Spleen (tissue), 11 donors: ENCODE results near the gene CEP164. TPM values are rescaled to one million over a fixed set of nuclear protein-coding genes. Genes with fewer than 3 reads are reported as not detected.
A peak's percentile ranks its signal among the peaks of the same experiment; 100 is the strongest.

Experiments
- DNase-seq: peaks from one replicate; pipeline ENCODE4 v3.0.0-alpha.2; 2020
- H3K27ac ChIP-seq, 8 donors: fragments of 200-600 bp; sonication (generic) in 7 of 8; 1 replicate in 4 of 8; 2 replicates in 4 of 8; pipeline versions ENCODE4 v1.5.0 to v1.8.0; 2016 to 2021; ENCODE audit warnings: inconsistent platforms in 4 of 8, mild to moderate bottlenecking in 4 of 8, moderate library complexity in 1 of 8
- H3K27me3 ChIP-seq, 7 donors: fragments of 200-600 bp; sonication (generic) in 6 of 7; replicated peaks in 1 of 7; 1 replicate in 4 of 7; 2 replicates in 3 of 7; pipeline versions ENCODE4 v1.5.0 to v1.8.0; 2016 to 2021; ENCODE audit warnings: inconsistent platforms in 3 of 7, mild to moderate bottlenecking in 1 of 7
- H3K36me3 ChIP-seq, 6 donors: fragments of 200-600 bp; sonication (generic) in 5 of 6; 1 replicate in 4 of 6; 2 replicates in 2 of 6; pipeline versions ENCODE4 v1.5.0 to v1.8.0; 2016 to 2021; ENCODE audit warnings: inconsistent platforms in 2 of 6
- H3K4me1 ChIP-seq, 6 donors: fragments of 200-600 bp; sonication (generic) in 5 of 6; 1 replicate in 3 of 6; 2 replicates in 3 of 6; pipeline versions ENCODE4 v1.5.0 to v1.8.0; 2016 to 2021; ENCODE audit warnings: inconsistent platforms in 3 of 6
- H3K4me3 ChIP-seq, 8 donors: fragments of 200-600 bp; sonication (generic) in 7 of 8; 1 replicate in 4 of 8; 2 replicates in 4 of 8; pipeline versions ENCODE4 v1.5.0 to v1.8.0; 2016 to 2021; ENCODE audit warnings: inconsistent platforms in 4 of 8, mild to moderate bottlenecking in 4 of 8, moderate library complexity in 2 of 8
- H3K9me3 ChIP-seq, 8 donors: fragments of 200-600 bp; sonication (generic) in 7 of 8; 1 replicate in 4 of 8; 2 replicates in 4 of 8; pipeline versions ENCODE4 v1.5.0 to v1.8.0; 2016 to 2021; ENCODE audit warnings: inconsistent platforms in 4 of 8
- POLR2A ChIP-seq, 3 donors: fragments of 450-650 bp; IDR thresholded peaks; one replicate each; pipeline ENCODE4 v1.5.1; 2017; ENCODE audit warnings: antibody characterized with exemption in 3 of 3, mild to moderate bottlenecking in 1 of 3
- POLR2AphosphoS5 ChIP-seq, 3 donors: sonication (generic); formaldehyde crosslinking; IDR thresholded peaks; one replicate each; pipeline ENCODE4 v1.5.1; 2017; ENCODE audit warnings: antibody characterized with exemption in 3 of 3
- WGBS, 5 donors: extraction: QIAGEN DNeasy Blood & Tissue Kit in 3 of 5; methylation state at CpG; one replicate each; pipeline versions ENCODE4 v1.1.5 to v1.1.7; 2013 to 2018; 5-methylcytosine and 5-hydroxymethylcytosine counted together
- intact Hi-C: fragments of 100-400 bp; cut with DNase I; formaldehyde crosslinking; loops from one replicate; pipeline ENCODE4 v1.15.0; 2023; ENCODE audit warnings: low total_unique reads
- polyA plus RNA-seq, 3 donors: library from polyadenylated mRNA; stranded (reverse); fragments of 200-250 nt; gene quantifications; one replicate each; pipeline ENCODE4 v1.2.1, GENCODE V29; 2013
- total RNA-seq, 7 donors: library from RNA; depleted of rRNA in 3 of 7; stranded (reverse); fragments of >200 nt in 3 of 7; fragmentation: NEBNext Ultra II Directional in 4 of 7; extraction: Animal tissue kit (Norgen Biotek cat#: 25700) in 4 of 7; gene quantifications; one replicate each; pipeline versions ENCODE4 v1.1.0 to v1.2.1, GENCODE V29; 2016 to 2021
- TF ChIP-seq, protein P1 (sequence below), 11 experiments: fragments of 200-600 bp in 7 of 11; fragments of 450-650 bp in 4 of 11; sonication (generic) in 4 of 11; IDR thresholded peaks in 8 of 11; conservative IDR thresholded peaks in 3 of 11; 1 replicate in 7 of 11; 2 replicates in 4 of 11; pipeline versions ENCODE4 v1.4.0 to v1.8.0; 2016 to 2021; ENCODE audit warnings: antibody characterized with exemption in 11 of 11, inconsistent platforms in 4 of 11, mild to moderate bottlenecking in 1 of 11
- donor health status: healthy with polysubstance abuse.
- donor health status: DM: no; HTN: no; CAD: no; lungs with moderate emphysema.
- donor health status: DM: no; HTN: no; CAD: no.
- donor health status: Bipolar disorder and iron deficiency.
- donor health status: healthy.
- donor health status: DM: no; HTN: no; CAD: no.
- donor health status: DM: yes; HTN: yes; CAD: no.

The CEP164 gene
- total and polyA plus RNA-seq, 10 donors: 6.6 to 48.3 (median 27.5) TPM

GRCh38 chr11:117424781-117425180 is 97.1 kb downstream of the CEP164 start:
- intact Hi-C loops: loop anchor here (5.0 kb wide), 2 partner anchors 393 to 628 kb away; no protein-coding TSS in a partner anchor
- Histone ChIP-seq H3K27me3 (peaks cover 0 to 10% (median 0%) of the 10 kb centered on the region in 7 donors), H3K9me3 (no peaks in the 10 kb centered on the region), H3K4me1 (peaks cover 0 to 8% (median 3%) of the 10 kb centered on the region in 6 donors), H3K4me3 (no peak overlapping the region), H3K36me3 (no peaks in the 10 kb centered on the region), H3K27ac (no peak overlapping the region)
- TF ChIP-seq POLR2AphosphoS5 (IDR thresholded peaks at IDR 0.05): no peak
- TF ChIP-seq, protein P1, sequence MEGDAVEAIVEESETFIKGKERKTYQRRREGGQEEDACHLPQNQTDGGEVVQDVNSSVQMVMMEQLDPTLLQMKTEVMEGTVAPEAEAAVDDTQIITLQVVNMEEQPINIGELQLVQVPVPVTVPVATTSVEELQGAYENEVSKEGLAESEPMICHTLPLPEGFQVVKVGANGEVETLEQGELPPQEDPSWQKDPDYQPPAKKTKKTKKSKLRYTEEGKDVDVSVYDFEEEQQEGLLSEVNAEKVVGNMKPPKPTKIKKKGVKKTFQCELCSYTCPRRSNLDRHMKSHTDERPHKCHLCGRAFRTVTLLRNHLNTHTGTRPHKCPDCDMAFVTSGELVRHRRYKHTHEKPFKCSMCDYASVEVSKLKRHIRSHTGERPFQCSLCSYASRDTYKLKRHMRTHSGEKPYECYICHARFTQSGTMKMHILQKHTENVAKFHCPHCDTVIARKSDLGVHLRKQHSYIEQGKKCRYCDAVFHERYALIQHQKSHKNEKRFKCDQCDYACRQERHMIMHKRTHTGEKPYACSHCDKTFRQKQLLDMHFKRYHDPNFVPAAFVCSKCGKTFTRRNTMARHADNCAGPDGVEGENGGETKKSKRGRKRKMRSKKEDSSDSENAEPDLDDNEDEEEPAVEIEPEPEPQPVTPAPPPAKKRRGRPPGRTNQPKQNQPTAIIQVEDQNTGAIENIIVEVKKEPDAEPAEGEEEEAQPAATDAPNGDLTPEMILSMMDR (IDR thresholded peaks at IDR 0.05 in 8 of 11, conservative IDR thresholded peaks at IDR 0.05 in 3 of 11): no peak
- TF ChIP-seq POLR2A (IDR thresholded peaks at IDR 0.05): no peak
- peak; percentile 34 for DNase-seq
- 63 to 78% (median 68%) methylated on average over 4 of the region's 4 CpGs for WGBS, 5 donors

GRCh38 chr11:117425679-117426296 is 98.1 kb downstream of the CEP164 start:
- 56 to 62% (median 58%) methylated on average over 13 of the region's 13 CpGs for WGBS, 5 donors
- Histone ChIP-seq H3K27ac (no peak overlapping the region), H3K9me3 (no peaks in the 10 kb centered on the region), H3K27me3 (peaks cover 0 to 10% (median 0%) of the 10 kb centered on the region in 7 donors), H3K4me1 (peaks cover 0 to 8% (median 3%) of the 10 kb centered on the region in 6 donors), H3K4me3 (no peak overlapping the region), H3K36me3 (peaks cover 0 to 4% (median 0%) of the 10 kb centered on the region in 6 donors)
- TF ChIP-seq POLR2A (IDR thresholded peaks at IDR 0.05): no peak
- TF ChIP-seq POLR2AphosphoS5 (IDR thresholded peaks at IDR 0.05): no peak
- TF ChIP-seq, protein P1 (IDR thresholded peaks at IDR 0.05 in 8 of 11, conservative IDR thresholded peaks at IDR 0.05 in 3 of 11): no peak
- peak; percentile 16 for DNase-seq
- intact Hi-C loops: loop anchor here (5.0 kb wide), 2 partner anchors 392 to 627 kb away; no protein-coding TSS in a partner anchor

DNA sequence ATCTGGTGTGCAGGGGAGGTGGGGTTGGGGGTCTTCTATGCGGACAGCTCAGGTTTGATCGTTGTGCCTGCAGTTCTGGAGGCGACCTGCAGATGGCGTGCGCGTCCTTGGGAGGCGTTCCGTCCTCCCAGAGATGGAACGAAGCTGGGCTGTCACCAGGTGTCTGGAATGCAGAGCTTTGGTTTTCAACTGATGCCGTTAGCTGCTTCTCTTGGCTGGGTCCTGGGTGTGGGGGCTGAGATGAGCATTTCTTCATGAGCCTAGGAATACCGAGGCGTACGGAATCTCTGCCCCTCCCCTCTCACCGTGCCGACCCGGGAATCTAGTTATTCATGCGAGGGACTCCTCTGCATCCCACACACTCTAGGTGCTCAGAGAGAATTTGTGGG is 98.6 kb downstream of the CEP164 start:
- H3K4me1 ChIP-seq: peaks cover 0 to 8% (median 3%) of the 10 kb centered on the region in 6 donors
- peak overlapping the region in 1 of 8 donors; percentile 31 for H3K4me3 ChIP-seq
- 7 to 14% (median 11%) methylated on average over 13 to 17 of the region's 17 CpGs for WGBS, 5 donors
- H3K27ac ChIP-seq: no peak overlapping the region
- H3K36me3 ChIP-seq: peaks cover 0 to 9% (median 0%) of the 10 kb centered on the region in 6 donors
- no peaks in the 10 kb centered on the region for H3K9me3 ChIP-seq
- TF ChIP-seq POLR2A (IDR thresholded peaks at IDR 0.05): no peak
- TF ChIP-seq, protein P1 (IDR thresholded peaks at IDR 0.05 in 8 of 11, conservative IDR thresholded peaks at IDR 0.05 in 3 of 11): peak; percentile 64 to 90 (median 85)
- TF ChIP-seq POLR2AphosphoS5 (IDR thresholded peaks at IDR 0.05): peak in 1 of 3 donors; percentile 30
- intact Hi-C loops: loop anchor here (5.0 kb wide), 2 partner anchors 391 to 626 kb away; no protein-coding TSS in a partner anchor
- peaks cover 0 to 10% (median 0%) of the 10 kb centered on the region in 7 donors for H3K27me3 ChIP-seq
- DNase-seq: peak; percentile 86

GRCh38 chr11:117426941-117427340 is 99.3 kb downstream of the CEP164 start:
- no peak overlapping the region for H3K27ac ChIP-seq
- H3K4me1 ChIP-seq: peaks cover 0 to 8% (median 3%) of the 10 kb centered on the region in 6 donors
- intact Hi-C loops: loop anchor here (5.0 kb wide), 2 partner anchors 390 to 625 kb away; no protein-coding TSS in a partner anchor
- TF ChIP-seq POLR2A (IDR thresholded peaks at IDR 0.05) (no peak), POLR2AphosphoS5 (IDR thresholded peaks at IDR 0.05) (no peak)
- TF ChIP-seq, protein P1 (IDR thresholded peaks at IDR 0.05 in 8 of 11, conservative IDR thresholded peaks at IDR 0.05 in 3 of 11): no peak
- peaks cover 0 to 11% (median 0%) of the 10 kb centered on the region in 6 donors for H3K36me3 ChIP-seq
- WGBS, 5 donors: 83 to 91% (median 89%) methylated on average over 7 of the region's 7 CpGs
- H3K4me3 ChIP-seq: no peak overlapping the region
- DNase-seq: no peak
- no peaks in the 10 kb centered on the region for H3K9me3 ChIP-seq
- peaks cover 0 to 10% (median 0%) of the 10 kb centered on the region in 7 donors for H3K27me3 ChIP-seq
